ENCODE measurements around the gene PTPRD.

The PTPRD gene

DNA sequence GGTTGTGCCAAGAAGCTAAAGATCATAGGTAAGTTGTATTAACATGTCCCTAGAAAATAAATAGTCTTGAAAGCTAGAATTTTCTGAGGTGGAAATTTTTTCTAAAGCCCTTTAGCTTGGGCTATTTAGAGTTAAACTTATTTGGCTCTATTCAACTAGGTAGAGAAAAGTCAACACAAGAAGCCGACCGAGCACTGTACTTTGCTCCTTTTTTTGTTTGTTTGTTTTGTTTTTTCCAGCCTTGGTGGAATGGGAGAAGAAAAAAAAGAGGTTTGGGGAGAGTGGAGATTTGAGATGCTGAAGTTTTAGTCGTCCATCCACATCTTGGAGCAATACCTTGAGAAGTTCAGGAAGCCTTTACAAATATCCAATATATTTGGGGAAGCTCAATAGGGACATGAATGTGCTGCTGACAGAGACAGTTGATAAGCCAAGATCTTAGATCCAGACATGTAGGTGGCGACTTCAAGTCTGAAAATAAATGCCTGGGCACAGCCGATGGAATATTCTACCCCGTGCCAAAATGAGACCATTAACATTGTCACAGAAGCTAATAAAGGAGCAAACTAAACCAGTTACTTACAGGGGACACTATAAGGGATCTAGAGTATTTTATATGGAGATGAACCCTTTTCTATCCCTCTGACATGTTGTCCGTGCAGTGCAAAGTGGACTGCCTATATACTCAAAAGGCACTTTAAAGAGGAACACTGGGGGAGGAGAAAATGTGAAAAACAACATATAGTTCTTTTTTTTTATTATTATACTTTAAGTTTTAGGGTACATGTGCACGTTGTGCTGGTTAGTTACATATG, 466.1 kb downstream of the PTPRD start:
- 83 to 87% methylated on average over 6 to 8 of the region's 8 CpGs for WGBS, 2 experiments
- no peaks in the 10 kb centered on the region for H3K9me3 ChIP-seq (ENCODE audit: control insufficient read depth, low read length)

DNA sequence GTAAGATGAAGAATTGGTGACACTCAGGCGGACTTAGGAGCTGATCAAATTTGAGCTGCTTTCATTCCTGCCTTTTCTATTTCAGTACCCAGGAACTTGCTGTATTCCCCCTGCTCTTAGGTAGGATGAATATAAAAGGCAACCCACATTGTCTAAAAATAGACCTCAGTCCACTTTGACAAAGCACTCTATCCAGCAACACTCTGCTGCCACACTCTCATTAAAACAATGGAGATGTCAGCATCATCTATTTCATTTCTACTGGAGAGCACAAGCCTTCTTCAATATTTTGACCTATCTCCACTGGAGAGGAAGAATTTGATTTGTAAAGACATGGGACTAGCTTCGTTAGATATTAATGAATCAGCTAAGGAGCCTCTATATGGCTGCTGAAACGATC, 468.4 kb downstream of the PTPRD start:
- WGBS, 2 experiments = 83 to 100% methylated on average over 1 to 3 of the region's 3 CpGs
- Histone ChIP-seq H3K4me3 (ENCODE audit: insufficient read depth, low read depth, low read length) (no peak overlapping the region), H3K36me3 (ENCODE audit: control insufficient read depth, insufficient read depth, low read length) (no peaks in the 10 kb centered on the region), H3K27me3 (ENCODE audit: control insufficient read depth, insufficient read depth, low read length, poor library complexity, severe bottlenecking) (no peaks in the 10 kb centered on the region), H3K27ac (ENCODE audit: insufficient read depth, low read depth, low read length, poor library complexity, severe bottlenecking) (no peak overlapping the region), H3K4me1 (ENCODE audit: control insufficient read depth, insufficient read depth, low read length) (no peaks in the 10 kb centered on the region), H3K9me3 (ENCODE audit: control insufficient read depth, low read length) (no peaks in the 10 kb centered on the region)

More for the DNA sequence above, 466.1 kb downstream of the PTPRD start:
- H3K4me1 ChIP-seq (ENCODE audit: control insufficient read depth, insufficient read depth, low read length) = no peaks in the 10 kb centered on the region
- no peak overlapping the region for H3K4me3 ChIP-seq (ENCODE audit: insufficient read depth, low read depth, low read length)
- H3K36me3 ChIP-seq (ENCODE audit: control insufficient read depth, insufficient read depth, low read length) = no peaks in the 10 kb centered on the region
- no peak overlapping the region for H3K27ac ChIP-seq (ENCODE audit: insufficient read depth, low read depth, low read length, poor library complexity, severe bottlenecking)
- H3K27me3 ChIP-seq (ENCODE audit: control insufficient read depth, insufficient read depth, low read length, poor library complexity, severe bottlenecking) = no peaks in the 10 kb centered on the region

DNA sequence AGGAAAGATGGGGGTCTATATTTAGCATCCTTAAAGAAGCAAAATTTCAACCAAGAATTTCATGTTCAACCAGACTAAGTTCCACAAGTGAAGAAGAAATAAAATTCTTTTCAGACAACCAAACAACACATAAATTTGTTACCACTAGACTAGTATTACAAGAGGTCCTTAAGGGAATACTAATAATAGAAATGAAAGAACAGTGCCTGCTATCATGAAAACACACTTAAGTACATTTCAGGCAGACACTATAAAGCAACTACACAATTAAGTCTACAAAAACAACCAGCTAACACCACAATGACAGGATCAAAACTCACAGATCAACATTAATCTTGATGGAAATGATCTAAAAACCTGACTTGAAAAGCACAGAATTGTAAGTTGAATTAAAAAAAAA, 477.2 kb downstream of the PTPRD start:
- H3K27ac ChIP-seq (ENCODE audit: insufficient read depth, low read depth, low read length, poor library complexity, severe bottlenecking) = no peak overlapping the region
- H3K27me3 ChIP-seq (ENCODE audit: control insufficient read depth, insufficient read depth, low read length, poor library complexity, severe bottlenecking) = no peaks in the 10 kb centered on the region
- H3K36me3 ChIP-seq (ENCODE audit: control insufficient read depth, insufficient read depth, low read length) = no peaks in the 10 kb centered on the region
- H3K4me1 ChIP-seq (ENCODE audit: control insufficient read depth, insufficient read depth, low read length) = no peaks in the 10 kb centered on the region
- H3K9me3 ChIP-seq (ENCODE audit: control insufficient read depth, low read length) = peaks cover 3% of the 10 kb centered on the region
- H3K4me3 ChIP-seq (ENCODE audit: insufficient read depth, low read depth, low read length) = no peak overlapping the region

DNA sequence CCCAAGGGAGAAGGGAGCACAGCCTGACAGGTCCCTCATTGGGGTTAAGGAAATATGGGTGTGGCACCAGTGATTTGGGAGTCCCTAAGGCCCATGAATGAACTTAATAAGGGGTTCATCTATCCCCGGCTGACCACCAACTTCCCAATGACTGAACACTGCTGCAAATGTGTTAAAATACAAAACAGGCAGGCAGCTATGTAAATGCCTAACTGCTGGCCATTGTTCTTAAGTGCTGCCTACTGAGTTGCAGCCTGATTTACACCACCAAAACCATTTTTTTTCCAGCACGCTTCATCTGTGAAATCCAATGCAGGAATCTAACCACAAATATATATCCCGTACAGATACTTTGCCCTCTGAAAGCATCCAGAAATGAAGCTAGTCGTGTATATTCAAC, 478.5 kb downstream of the PTPRD start:
- Histone ChIP-seq H3K9me3 (ENCODE audit: control insufficient read depth, low read length) (peaks cover 3% of the 10 kb centered on the region), H3K4me3 (ENCODE audit: insufficient read depth, low read depth, low read length) (no peak overlapping the region), H3K4me1 (ENCODE audit: control insufficient read depth, insufficient read depth, low read length) (no peaks in the 10 kb centered on the region), H3K27me3 (ENCODE audit: control insufficient read depth, insufficient read depth, low read length, poor library complexity, severe bottlenecking) (no peaks in the 10 kb centered on the region), H3K27ac (ENCODE audit: insufficient read depth, low read depth, low read length, poor library complexity, severe bottlenecking) (no peak overlapping the region), H3K36me3 (ENCODE audit: control insufficient read depth, insufficient read depth, low read length) (no peaks in the 10 kb centered on the region)
- WGBS, 2 experiments = 90 to 92% methylated on average over 3 to 4 of the region's 4 CpGs

DNA sequence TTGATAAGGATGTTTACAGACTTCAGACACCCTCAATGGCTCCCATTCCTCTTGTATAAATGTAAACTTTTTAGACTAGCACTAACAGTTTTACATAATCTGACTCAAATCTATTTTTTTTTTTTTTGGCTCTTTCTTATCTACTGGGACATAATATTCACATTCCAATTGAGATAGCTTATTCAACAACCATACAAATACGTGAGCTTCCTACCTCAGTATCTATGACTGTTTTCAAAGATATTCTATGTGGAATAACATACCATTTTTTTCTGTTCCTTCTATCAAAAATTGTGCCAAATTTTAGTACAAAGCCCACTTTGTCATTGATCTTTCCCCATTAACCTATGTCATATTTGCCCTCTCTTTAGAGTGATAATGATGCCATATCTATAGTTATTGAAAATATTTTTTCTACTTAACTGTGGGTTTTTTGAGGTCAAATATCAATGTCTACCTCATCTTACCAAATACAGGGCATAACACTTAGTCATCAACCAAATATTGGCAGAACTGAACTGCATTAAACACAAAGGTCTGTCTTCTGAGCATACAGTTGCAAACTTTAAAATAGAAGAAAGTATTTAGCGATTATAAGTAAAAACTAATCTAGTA, 482.6 kb downstream of the PTPRD start:
- 100% methylated on average over 1 of the region's 2 CpGs for WGBS, 2 experiments
- no peaks in the 10 kb centered on the region for H3K27me3 ChIP-seq (ENCODE audit: control insufficient read depth, insufficient read depth, low read length, poor library complexity, severe bottlenecking)

DNA sequence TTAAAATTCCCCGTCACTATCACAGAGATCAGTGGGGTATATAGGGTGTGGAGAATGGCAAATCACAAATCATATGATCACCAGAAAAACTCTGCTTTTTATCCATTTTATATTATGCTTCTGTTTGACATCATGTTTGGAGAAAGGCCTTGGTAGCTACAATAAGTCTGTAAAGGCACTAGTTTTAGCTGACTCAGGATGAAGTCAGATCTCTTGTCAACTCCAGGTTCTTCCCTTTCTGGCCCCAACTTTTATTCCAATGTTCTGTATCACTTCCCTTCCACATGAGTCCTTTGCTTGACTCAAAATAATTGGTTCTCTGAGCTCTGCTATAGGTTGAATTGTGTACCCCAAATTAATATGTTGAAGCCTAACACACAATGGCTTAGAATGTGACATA, 484.9 kb downstream of the PTPRD start:
- Histone ChIP-seq H3K4me3 (ENCODE audit: insufficient read depth, low read depth, low read length) (no peak overlapping the region), H3K9me3 (ENCODE audit: control insufficient read depth, low read length) (no peaks in the 10 kb centered on the region), H3K4me1 (ENCODE audit: control insufficient read depth, insufficient read depth, low read length) (no peaks in the 10 kb centered on the region), H3K27me3 (ENCODE audit: control insufficient read depth, insufficient read depth, low read length, poor library complexity, severe bottlenecking) (no peaks in the 10 kb centered on the region), H3K27ac (ENCODE audit: insufficient read depth, low read depth, low read length, poor library complexity, severe bottlenecking) (no peak overlapping the region), H3K36me3 (ENCODE audit: control insufficient read depth, insufficient read depth, low read length) (no peaks in the 10 kb centered on the region)
- no CpG with 5 or more reads among the region's 1 CpG for WGBS, 2 experiments

More for the DNA sequence above, 482.6 kb downstream of the PTPRD start:
- H3K4me3 ChIP-seq (ENCODE audit: insufficient read depth, low read depth, low read length) = no peak overlapping the region
- no peak overlapping the region for H3K27ac ChIP-seq (ENCODE audit: insufficient read depth, low read depth, low read length, poor library complexity, severe bottlenecking)
- peaks cover under 1% of the 10 kb centered on the region for H3K9me3 ChIP-seq (ENCODE audit: control insufficient read depth, low read length)
- H3K4me1 ChIP-seq (ENCODE audit: control insufficient read depth, insufficient read depth, low read length) = no peaks in the 10 kb centered on the region
- no peaks in the 10 kb centered on the region for H3K36me3 ChIP-seq (ENCODE audit: control insufficient read depth, insufficient read depth, low read length)

DNA sequence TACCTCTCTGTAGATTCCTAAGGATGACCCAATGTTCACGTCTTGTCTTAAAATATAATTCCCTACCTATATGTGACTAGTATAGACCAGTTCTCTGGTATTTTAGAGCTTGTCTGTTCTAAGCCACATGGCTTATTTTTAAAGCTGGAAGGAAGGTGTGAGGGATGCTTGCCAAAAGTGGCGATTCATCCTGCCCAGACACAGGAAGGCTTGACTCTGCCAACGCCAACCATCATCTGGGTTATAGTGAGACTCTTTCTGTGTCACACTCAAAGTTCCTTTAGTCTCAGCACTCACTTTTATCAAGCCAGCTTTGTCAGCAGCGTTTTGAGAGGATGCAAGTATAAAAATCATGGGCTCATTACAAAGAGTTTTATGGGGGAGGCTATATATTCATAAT, 500.0 kb downstream of the PTPRD start:
- Histone ChIP-seq H3K36me3 (ENCODE audit: control insufficient read depth, insufficient read depth, low read length) (no peaks in the 10 kb centered on the region), H3K27me3 (ENCODE audit: control insufficient read depth, insufficient read depth, low read length, poor library complexity, severe bottlenecking) (no peaks in the 10 kb centered on the region), H3K4me1 (ENCODE audit: control insufficient read depth, insufficient read depth, low read length) (no peaks in the 10 kb centered on the region), H3K9me3 (ENCODE audit: control insufficient read depth, low read length) (no peaks in the 10 kb centered on the region), H3K4me3 (ENCODE audit: insufficient read depth, low read depth, low read length) (no peak overlapping the region), H3K27ac (ENCODE audit: insufficient read depth, low read depth, low read length, poor library complexity, severe bottlenecking) (no peak overlapping the region)
- WGBS, 2 experiments = 95% methylated on average over 3 to 4 of the region's 4 CpGs

DNA sequence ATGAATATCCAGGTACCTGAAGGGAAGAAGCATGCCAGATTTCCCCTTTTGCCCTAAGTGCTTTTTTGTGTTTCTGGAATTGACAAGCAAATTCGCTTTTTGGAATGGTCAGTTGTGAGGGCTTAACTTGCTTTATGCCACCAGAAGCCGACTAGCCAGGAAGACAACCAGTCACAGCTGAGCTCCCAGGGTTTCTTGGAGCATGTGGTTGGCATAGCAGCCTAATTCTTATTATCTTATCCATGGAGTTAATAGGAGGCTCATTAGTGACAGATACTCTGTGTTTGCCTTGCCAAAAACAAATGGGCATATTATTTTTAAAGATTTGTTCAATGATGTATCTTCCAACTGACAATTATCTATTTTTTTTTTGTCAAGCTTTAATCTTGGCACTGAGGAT, 500.7 kb downstream of the PTPRD start:
- Histone ChIP-seq H3K36me3 (ENCODE audit: control insufficient read depth, insufficient read depth, low read length) (no peaks in the 10 kb centered on the region), H3K4me1 (ENCODE audit: control insufficient read depth, insufficient read depth, low read length) (no peaks in the 10 kb centered on the region), H3K4me3 (ENCODE audit: insufficient read depth, low read depth, low read length) (no peak overlapping the region), H3K27ac (ENCODE audit: insufficient read depth, low read depth, low read length, poor library complexity, severe bottlenecking) (no peak overlapping the region), H3K9me3 (ENCODE audit: control insufficient read depth, low read length) (no peaks in the 10 kb centered on the region), H3K27me3 (ENCODE audit: control insufficient read depth, insufficient read depth, low read length, poor library complexity, severe bottlenecking) (no peaks in the 10 kb centered on the region)
- WGBS, 2 experiments = 92 to 94% methylated on average over 2 of the region's 2 CpGs

DNA sequence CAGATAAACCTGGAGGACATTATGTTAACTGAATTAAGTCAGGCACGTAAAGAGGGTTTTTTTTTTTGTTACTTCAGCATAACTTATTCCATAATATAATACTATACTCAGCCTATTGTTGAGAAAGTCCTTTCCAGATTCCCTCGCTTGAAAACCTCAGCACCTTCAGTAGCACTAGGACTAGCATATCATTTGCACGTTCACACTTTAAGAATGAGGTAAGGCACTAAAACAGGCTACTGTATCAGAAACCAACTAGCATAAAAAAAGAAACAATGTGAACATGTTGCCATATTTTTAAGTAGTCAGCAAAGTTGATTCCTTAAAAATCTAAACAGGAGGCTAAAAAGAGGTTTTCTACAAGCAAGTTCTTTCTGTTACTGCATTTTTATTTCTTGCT, 504.0 kb downstream of the PTPRD start:
- no peaks in the 10 kb centered on the region for H3K9me3 ChIP-seq (ENCODE audit: control insufficient read depth, low read length)
- no peak overlapping the region for H3K27ac ChIP-seq (ENCODE audit: insufficient read depth, low read depth, low read length, poor library complexity, severe bottlenecking)
- WGBS, 2 experiments = 93 to 100% methylated on average over 1 to 3 of the region's 3 CpGs
- no peaks in the 10 kb centered on the region for H3K27me3 ChIP-seq (ENCODE audit: control insufficient read depth, insufficient read depth, low read length, poor library complexity, severe bottlenecking)
- H3K4me3 ChIP-seq (ENCODE audit: insufficient read depth, low read depth, low read length) = no peak overlapping the region
- no peaks in the 10 kb centered on the region for H3K4me1 ChIP-seq (ENCODE audit: control insufficient read depth, insufficient read depth, low read length)
- H3K36me3 ChIP-seq (ENCODE audit: control insufficient read depth, insufficient read depth, low read length) = no peaks in the 10 kb centered on the region

DNA sequence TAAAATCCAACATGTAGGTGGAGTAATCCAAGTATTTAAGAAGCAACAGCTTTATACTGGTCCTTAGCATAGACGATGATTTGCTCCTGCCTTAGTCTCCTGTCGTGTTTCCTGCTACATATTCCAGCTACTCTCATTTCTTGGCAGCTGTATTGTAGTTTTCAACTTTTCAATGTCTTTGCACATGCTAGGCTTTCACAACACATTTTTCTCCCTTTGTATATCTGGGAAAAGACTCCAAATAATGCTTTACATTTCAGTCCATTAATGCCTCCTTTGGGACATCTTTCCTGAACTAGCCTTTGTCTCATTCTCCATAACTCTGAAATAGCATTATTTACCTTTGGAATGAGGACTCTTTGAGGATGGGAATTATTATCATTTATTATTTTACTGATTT, 508.0 kb downstream of the PTPRD start:
- no peak overlapping the region for H3K27ac ChIP-seq (ENCODE audit: insufficient read depth, low read depth, low read length, poor library complexity, severe bottlenecking)
- no peak overlapping the region for H3K4me3 ChIP-seq (ENCODE audit: insufficient read depth, low read depth, low read length)
- H3K36me3 ChIP-seq (ENCODE audit: control insufficient read depth, insufficient read depth, low read length) = no peaks in the 10 kb centered on the region
- 89 to 94% methylated on average over 2 of the region's 2 CpGs for WGBS, 2 experiments
- H3K27me3 ChIP-seq (ENCODE audit: control insufficient read depth, insufficient read depth, low read length, poor library complexity, severe bottlenecking) = no peaks in the 10 kb centered on the region
- H3K4me1 ChIP-seq (ENCODE audit: control insufficient read depth, insufficient read depth, low read length) = no peaks in the 10 kb centered on the region
- H3K9me3 ChIP-seq (ENCODE audit: control insufficient read depth, low read length) = no peaks in the 10 kb centered on the region
